GM18517 (cell line): ENCODE measurements around the gene HIVEP1.
"Not testable (repeated sequence)": the region's sequence is repeated elsewhere in the genome, so short reads cannot be mapped to it uniquely, and the experiment has no call there.

Experiments
- ATAC-seq: cut with Tn5 transposase; IDR thresholded peaks from one replicate; pipeline ENCODE4 v1.9.1; 2021; ENCODE audit warnings: mild to moderate bottlenecking, moderate library complexity; ENCODE audit not compliant: unreplicated experiment

Gene HIVEP1

DNA sequence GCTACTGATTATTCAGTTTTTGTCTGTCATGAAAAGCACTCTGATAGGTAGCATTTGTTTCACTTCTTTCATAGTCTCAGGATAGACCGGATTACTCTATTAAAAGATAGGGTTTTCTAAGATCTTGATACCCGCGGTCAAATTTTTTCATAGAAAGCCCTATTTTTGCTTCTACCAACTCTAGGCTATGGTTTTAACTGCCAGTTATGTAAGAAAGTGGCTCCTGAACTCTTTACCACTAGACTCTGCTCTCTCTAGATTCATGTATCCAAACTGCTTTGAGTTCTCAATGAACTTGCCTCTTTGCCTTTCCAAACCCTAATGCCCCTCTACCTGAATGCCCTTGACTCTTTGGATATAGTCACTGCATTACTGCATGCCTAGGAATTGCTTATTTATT lies 70.3 kb downstream of the HIVEP1 start:
- ATAC-seq = no peak

DNA sequence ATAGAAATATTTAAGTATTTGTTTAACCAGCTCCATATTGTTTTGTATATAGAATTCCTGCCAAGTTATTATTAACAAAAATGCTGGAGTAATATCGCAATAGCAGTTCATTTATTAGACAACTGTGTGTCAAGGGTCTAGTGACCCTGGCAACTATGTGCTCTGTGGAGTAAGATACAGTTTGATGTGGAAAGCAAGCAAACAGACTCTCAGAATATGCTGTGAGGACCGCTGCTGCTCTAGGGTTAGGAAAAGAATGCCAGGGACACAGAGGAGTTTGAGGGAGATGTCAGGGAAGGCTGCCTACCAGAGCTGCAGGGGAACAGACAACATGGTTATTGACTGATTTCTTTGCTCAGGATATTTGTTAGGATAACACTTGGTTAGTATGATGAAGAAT lies 71.2 kb downstream of the HIVEP1 start:
- ATAC-seq = no peak

DNA sequence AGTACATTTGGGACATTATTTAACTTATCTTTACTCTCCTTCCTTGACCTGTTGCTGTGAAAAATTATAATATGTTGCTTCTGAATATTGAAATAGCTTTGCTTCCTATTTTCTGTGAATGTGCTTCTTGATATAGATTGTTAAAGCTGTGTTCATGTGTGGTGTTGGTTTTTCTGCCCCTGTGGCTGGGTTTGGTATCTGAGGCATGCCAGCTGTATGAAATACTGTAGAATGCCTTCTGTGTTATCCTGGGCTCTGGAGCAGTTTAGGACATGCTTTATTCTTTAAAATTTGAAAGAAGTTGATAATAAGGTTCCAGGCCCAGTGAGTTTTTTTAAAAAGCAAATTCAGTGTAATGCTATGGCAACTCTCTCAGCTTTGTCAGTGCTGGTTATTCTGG lies 71.7 kb downstream of the HIVEP1 start:
- no peak for ATAC-seq

DNA sequence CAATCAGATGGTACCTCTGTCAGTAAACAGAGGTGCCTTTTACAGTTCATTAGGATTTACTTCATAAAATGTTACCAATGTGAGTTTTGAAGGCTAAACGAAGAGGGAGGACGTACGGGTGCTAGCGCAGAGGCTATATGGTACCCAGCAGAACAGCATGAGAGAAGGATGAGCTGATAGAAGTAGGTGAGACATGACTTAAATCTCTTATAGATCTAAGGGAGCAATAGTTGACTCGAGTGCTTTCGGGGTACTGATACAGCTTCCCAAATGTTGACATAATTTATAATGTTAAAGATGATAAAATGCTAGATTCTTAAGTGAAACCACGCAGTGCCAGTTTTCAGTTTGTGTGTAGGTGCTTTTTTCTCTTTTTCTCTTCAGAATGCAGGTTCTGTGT lies 72.6 kb downstream of the HIVEP1 start:
- no peak for ATAC-seq

DNA sequence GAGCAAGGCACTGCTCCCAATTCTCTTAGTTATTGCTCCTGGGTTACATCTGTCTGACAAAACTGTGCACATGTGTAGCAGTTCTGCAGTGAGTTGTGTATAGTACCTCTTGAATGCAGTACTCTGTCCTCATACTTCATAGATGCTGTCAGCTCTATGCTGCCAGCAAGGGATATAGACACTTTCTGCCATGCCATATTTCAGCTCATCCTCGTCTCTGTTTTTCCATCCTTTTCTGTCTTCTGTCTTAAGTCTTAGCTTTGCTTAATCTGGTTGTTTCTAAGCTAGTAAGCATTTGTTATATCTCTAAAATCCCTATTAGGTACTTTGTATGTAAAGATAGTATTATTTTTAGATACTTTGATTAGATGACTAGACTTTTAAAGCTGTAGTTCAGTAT lies 76.4 kb downstream of the HIVEP1 start:
- no peak for ATAC-seq

DNA sequence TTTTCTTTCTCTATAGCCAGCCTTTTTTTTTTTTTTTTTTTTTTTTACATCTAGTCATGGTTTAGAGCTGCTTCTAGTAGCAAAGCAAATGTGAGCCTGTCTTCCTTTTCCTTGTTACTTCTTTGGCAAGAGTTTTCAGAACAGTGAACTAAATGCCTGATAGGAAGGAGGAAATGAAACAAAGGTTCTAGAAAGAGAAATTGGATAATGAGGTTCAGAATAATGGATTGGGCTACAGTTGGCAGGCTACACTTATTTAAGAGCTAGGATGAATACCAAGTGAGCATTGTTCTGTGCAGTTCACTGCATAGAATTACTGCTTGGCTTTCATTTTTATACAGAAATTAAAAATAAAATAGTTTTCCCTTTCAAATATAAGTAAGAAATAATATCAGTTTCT lies 78.6 kb downstream of the HIVEP1 start:
- no peak for ATAC-seq

DNA sequence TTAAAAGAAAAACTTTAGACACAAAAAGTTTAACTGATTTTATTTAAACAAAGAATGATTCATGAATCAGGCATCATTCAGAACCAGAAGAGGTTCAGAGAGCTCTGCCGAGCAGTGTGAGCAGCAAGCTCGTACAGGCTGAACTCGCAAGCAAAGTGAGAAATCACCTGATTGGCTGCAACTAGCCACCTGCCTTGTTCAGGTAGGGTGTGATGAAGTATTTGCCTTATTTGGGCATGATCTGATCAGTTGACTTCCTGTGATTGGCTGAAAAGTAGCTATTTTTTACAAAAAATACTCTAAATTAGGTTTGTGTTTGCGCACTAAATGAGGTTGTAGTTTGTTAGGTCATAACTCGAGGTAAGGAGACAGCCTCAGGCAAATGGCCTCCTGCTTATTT lies 80.7 kb downstream of the HIVEP1 start:
- no peak for ATAC-seq

DNA sequence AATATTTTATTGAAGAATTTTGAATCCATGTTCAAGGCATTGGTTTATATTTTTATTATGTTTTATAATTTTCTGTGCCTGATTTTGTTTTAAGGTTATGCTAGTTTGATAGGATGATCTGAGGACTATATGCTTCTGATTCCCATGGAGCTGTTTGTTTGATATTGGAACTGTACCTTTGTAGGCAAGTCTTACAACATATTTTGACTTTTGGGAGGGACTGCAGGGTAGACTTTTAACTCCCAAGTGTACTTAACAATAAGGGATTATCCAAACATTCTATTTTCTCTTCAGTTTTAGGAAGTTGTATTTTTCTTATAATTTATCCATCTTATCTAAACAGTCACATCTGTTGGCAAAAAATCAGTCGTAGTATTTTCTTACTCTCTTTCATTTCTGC lies 82.6 kb downstream of the HIVEP1 start:
- no peak for ATAC-seq

DNA sequence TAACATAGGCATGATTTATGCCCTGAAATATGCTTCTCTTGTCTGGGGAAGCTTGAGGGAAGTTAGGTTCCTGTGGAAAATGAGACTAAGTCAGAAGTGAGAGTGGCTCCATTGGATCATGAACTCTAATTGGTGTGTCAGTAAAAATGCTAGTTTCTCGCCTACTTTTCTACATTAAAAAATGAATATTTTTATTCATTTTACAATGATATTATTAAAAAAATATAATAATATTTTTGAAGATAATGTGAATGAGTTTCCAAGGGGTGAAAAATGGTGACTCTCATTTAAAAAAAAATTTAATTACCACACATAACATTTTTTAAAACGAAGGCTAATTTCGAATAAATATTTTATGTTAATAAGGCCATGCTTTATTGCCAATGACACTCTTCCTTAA lies 84.2 kb downstream of the HIVEP1 start:
- no peak for ATAC-seq

DNA sequence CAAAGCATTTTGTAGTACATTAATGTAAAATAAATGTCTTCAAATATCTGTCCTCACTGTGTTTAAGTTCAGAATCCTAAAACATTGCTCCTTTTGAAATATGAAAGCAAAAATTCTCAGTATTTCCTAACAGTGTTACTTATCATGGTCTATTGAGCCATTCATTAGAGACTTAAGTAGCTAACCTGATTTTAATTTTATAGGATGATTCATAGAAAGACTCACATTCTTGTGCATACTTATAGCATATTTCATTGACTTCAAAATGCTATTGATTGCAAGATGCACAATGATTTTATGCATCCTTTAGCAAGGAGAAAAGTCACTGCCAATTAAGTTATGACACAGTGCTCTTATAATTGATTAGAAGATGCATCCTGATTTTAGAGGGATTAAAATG lies 85.7 kb downstream of the HIVEP1 start:
- ATAC-seq = no peak

DNA sequence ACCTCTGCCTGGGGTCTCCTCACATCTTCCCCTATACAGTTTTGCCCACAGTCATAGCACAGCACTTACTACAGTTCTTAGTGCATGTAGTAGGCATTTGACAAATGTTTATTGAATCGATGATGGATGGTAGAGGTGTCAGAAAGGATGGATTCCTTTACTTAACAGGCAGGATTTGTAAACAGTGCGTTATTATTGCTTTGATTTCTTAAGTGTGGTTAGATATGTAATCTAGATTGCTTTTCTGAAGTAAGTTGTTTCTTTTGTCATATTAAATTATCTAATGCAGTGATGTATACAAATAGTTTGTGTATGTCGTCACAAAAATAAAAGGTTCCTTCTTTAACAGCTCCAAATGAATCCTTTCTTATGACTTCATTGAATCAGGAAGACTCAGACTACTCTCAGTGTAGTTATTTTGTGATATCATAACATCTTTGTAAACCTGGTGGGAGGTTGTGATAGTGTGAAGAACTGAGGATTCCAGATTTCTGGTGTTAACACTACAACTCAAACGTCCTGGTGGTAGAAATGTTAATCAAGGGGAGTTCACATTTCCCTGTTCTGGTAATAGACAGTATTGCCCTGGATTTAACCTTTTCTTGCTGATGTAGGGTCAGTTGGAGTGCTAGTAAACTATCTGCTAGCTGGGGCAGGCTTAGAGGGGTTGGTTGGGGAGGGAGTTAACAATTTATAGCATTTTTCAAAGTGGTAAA lies 87.7 kb downstream of the HIVEP1 start:
- ATAC-seq = no peak

DNA sequence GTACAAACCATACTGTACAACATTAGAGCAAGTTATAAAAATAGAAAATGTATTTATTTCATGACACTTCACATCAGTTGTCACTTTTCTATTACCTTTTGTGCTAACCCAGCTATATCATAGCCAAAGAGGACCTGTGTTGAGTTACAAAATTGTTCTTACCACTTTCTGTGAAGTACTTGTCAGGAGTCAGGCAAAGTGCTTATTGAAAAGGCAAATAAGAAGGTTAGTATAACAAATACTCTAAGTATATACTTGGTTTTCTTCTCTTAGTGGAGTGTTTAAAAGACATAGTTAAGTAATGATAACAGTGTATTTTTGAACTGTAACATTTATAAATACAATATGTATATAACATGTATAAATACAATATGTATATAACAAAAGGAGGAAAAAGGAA lies 88.9 kb downstream of the HIVEP1 start:
- ATAC-seq = no peak

DNA sequence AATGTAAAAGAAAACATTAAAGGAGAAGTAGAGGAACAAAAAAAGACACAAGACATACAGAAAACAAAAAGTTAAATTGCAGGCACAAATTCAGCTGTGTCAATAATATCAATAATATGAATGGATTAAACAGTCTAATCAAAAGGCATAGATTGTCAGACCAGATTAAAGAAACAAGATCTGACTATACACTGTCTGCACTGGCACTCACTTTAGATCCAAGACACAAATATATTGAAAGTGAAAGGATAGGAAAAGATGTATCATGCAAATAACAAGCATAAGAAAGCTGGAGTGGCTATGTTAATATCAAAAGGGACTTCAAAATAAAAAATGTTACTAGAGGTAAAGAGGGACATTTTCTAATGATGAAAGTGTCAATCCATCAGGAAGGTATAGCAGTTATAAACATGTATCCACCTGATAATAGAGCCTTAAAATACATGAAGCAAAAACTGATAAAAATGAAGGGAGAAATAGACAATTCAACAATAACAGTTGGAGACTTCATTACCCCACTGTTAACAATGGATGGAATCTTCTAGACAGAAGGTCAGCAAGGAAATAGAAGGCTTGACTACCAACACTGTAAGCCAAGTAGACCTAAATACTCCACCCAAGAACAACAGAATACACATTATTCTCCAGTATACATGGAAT lies 89.7 kb downstream of the HIVEP1 start:
- ATAC-seq = no peak

DNA sequence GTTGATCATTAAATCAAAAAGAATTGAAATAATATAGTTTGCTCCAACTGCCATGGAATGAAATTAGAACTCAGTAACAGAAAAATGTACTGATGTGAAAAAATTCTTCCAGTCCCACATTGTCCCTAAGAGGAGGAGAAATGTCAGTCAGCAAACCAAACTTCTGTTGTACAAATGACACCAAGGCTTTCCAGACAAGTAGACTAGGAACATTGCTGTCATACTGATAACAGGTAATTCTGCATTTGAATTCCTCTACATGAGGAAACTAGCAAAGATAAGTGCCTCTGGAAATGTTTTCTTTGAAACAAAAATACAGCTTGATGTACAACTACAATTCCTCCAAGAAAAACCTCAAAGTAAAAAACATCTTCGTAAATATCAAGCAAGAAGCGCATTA lies 90.2 kb downstream of the HIVEP1 start:
- ATAC-seq = no peak

DNA sequence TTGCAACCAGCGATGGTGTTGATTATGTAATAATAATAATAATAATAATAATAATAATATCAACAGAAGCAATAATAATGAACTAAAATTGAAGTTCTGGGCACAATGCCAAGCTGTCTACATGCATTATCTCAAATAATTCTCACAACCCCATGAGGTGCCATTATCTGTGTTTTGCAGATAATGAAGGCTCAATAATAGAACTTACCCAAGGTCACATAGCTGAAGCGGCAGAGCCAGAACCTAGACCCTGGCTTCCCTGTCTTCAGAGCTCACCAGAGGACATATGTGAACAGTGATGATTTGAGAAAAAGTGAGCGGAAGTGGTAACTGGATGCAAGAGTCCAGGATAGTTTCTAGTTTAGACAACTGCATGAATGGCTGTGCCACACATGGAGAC lies 91.0 kb downstream of the HIVEP1 start:
- ATAC-seq = no peak

DNA sequence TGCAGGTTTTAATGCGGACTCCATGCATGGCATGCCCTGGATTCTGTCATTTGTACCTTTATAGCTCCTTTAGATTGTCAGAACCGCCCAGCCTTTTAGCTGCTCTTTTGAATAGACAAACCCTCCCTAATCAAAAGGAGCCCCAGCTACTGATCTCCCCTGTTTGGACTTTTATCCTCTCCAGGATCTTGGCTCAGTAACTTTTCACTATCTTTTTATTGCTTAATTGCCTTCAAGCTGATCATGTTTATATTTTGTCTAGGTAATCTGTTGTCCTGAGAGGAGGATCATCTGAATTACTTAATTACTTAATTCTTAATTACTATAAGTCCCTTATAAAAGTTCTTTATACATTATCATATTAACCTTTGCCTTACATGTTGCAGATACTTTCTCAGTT lies 93.2 kb downstream of the HIVEP1 start:
- ATAC-seq = no peak

DNA sequence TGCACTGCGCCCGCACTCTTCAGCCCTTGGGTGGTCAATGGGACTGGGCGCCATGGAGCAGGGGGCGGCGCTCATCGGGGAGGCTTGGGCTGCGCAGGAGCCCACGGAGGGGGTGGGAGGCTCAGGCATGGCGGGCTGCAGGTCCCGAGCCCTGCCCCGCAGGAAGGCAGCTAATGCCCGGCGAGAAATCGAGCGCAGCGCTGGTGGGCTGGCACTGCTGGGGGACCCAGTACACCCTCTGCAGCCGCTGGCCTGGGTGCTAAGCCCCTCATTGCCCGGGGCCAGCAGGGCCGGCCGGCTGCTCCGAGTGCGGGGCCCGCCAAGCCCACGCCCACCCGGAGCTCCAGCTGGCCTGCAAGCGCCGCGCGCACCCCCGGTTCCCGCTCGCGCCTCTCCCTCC lies 96.3 kb downstream of the HIVEP1 start:
- ATAC-seq = not testable (repeated sequence)

DNA sequence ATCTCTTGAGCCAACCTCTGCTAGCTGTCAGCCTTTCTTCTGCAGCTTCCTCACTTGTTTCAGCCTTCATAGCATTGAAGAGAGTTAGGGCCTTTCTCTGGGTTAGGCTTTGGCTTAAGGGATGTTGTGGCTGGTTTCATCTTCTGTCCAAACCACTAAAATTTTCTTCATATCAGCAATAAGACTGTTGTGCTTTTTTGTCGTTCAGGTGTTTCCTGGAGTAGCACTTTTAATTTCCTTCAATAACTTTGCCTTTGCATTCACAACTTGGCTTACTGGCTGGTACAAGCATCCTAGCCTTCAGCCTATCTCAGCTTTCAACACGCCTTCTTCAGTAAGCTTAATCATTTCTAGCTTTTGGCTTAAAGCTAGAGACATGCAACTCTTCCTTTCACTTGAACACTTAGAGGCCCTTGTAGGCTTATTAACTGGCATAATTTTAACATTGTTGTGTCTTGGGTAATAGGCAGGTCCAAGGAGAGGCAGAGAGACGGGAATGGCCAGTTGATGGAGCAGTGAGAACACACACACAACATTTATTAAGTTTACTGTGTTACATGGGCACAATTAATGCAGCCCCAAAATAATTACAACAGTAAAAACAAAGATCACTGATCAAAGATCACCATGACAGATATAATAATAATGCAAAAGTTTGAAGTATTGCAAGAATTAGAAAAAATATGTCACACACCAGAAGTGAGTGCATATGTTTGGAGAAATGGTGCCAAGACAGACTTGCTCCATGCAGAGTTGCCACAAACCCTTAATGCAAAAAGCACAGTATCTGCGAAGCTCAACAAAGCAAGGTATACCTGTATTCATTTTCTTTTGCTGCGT lies 98.6 kb downstream of the HIVEP1 start:
- no peak for ATAC-seq

DNA sequence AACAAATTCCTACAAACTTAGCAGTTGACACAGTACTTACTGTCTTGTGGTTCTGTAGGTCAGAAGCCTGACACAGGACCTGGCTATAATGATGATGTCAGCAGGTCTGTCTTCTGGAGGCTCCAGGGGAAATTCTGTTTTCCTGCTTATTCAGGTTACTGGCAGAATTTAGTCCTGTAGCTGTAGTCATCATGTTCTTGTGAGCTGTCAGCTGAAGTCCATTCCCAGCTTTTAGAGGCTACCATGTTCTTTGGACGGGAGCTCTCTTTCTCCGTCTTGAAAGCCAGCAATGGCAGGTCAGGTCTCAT lies 99.2 kb downstream of the HIVEP1 start:
- ATAC-seq = no peak

DNA sequence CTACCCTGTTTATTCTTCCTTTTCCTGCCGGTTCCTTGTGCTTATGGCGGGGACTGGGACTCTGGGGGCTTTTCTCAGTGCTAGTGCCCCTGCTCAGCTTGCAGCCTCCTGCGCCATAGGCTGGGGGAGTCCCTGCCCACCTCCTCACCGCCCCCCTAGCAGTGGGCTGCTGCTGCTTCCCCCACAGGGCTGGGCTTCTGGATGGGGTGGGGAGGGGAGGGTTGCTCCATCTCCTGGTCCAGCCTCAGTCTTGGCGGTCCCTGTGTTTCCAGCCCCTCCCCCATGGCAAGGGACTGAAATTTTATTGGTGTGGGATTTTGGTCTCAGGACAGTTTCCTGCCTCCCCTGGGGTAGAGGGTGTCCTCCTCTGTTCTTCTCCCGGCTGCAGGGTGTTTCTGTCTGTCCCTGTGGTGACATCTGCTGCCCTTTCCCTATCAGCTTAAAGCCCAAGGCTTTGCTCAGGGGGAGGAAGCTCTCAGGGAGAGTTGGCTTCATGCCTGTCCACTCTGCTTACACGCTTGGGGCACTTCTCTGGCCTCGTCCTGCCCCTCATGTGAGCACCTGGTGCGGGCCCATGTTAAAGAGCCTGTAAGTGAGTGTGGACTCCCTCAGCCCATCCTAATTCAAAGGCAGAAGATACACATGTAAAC lies 100.6 kb downstream of the HIVEP1 start:
- no peak for ATAC-seq

DNA sequence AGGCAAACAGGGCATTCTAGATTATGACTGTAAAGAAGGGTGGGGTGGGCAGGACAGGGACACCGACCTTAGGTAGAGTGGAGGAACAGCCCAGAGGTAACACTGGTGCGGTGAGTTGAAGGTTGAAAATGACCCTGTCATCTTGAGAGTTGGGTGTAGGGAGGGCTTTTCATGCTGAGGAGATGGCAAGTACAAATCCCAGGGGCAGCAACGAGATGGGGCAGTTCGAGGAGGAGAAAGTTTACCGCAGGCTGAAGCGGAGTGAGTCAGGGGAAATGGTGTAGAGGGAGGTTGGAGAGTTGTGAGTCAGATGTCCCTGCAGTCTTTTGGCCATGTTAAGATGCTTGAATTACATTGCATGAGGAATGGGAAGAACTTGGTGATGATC lies 101.1 kb downstream of the HIVEP1 start:
- ATAC-seq = no peak

DNA sequence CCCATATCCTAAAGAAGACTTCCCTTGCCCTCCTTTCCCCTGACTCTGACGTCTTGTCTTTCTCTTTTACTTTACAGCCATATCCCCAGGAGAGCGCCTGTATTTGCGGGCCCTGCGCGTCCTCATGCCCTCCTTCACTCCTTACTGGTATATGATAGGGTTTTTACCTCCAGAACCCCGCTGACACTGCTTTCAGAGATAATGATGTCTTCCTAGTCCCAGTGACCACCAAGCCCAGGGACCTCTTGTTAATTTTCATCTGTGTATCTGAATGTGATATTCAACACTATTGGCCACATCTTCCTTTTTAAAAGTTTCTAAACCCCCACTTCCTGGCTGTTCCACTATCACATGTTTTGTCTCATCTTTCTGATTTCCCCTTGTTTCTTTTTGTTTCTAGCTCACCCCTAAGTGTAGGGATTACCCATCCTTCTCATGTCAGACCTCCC lies 102.0 kb downstream of the HIVEP1 start:
- ATAC-seq = no peak
